Measurements from ENCODE around the gene ADAM12. TPM values are rescaled to one million over a fixed set of nuclear protein-coding genes. Genes with fewer than 3 reads are reported as not detected.

Gene ADAM12
- total RNA-seq, 1 experiment from 2014 or later = 16.8 TPM

DNA sequence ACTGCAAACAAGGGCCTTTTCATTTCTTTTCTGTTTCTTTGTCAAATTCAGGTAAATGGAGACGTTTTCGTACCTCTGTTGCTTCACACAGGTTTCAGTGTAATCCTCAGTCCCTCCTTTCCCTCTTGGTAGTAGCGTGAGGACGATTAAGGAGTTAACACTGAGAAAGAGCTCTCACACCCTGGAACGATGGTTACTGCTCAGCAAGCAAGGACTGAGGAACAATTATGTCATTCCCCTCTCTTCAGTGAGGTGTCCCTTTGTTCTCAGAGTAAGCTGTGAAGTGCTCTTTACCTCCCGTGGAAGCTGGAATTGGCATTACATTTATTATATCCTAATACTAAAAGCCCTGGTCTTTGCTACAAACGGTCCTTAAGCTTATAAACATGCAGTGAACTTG is 396.0 kb downstream of the ADAM12 start:
- no peaks in the 10 kb centered on the region for H3K4me1 ChIP-seq (replicated peaks; ENCODE audit: insufficient read depth)
- CTCF ChIA-PET = no interaction called here
- DNase-seq = no peak
- H3K36me3 ChIP-seq (ENCODE audit: low read depth) = no peaks in the 10 kb centered on the region
- H3K9me2 ChIP-seq (ENCODE audit: insufficient read depth) = no peaks in the 10 kb centered on the region
- POLR2A ChIA-PET (ENCODE audit: unreplicated experiment) = interaction anchor here (0.6 kb wide), 1 partner anchor 247 kb away, joined by 3 read pairs; no protein-coding TSS in a partner anchor
- H3K27me3 ChIP-seq (ENCODE audit: insufficient read depth, low read depth) = no peaks in the 10 kb centered on the region
- no peak for TF ChIP-seq EZH2 (IDR thresholded peaks at IDR 0.05; ENCODE audit: low read depth)
- TF ChIP-seq, protein P1, sequence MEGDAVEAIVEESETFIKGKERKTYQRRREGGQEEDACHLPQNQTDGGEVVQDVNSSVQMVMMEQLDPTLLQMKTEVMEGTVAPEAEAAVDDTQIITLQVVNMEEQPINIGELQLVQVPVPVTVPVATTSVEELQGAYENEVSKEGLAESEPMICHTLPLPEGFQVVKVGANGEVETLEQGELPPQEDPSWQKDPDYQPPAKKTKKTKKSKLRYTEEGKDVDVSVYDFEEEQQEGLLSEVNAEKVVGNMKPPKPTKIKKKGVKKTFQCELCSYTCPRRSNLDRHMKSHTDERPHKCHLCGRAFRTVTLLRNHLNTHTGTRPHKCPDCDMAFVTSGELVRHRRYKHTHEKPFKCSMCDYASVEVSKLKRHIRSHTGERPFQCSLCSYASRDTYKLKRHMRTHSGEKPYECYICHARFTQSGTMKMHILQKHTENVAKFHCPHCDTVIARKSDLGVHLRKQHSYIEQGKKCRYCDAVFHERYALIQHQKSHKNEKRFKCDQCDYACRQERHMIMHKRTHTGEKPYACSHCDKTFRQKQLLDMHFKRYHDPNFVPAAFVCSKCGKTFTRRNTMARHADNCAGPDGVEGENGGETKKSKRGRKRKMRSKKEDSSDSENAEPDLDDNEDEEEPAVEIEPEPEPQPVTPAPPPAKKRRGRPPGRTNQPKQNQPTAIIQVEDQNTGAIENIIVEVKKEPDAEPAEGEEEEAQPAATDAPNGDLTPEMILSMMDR (conservative IDR thresholded peaks at IDR 0.05) = no peak
- H3K27ac ChIP-seq = no peak overlapping the region
- no peak overlapping the region for H2AFZ ChIP-seq
- H4K20me1 ChIP-seq (ENCODE audit: insufficient read depth) = no peaks in the 10 kb centered on the region
- H3K79me2 ChIP-seq (ENCODE audit: low read depth) = no peaks in the 10 kb centered on the region
- BruUV-seq (replicated peaks) = no TSS peak
- no peak overlapping the region for H3K4me2 ChIP-seq
- no peak overlapping the region for H3K4me3 ChIP-seq
- no peaks in the 10 kb centered on the region for H3K9me3 ChIP-seq (ENCODE audit: insufficient read depth, low read depth)
- intact Hi-C loops (cut with micrococcal nuclease; ENCODE audit: unreplicated experiment) = no loop called here
- no peaks in the 10 kb centered on the region for H3F3A ChIP-seq (ENCODE audit: insufficient read depth, low read depth)

DNA sequence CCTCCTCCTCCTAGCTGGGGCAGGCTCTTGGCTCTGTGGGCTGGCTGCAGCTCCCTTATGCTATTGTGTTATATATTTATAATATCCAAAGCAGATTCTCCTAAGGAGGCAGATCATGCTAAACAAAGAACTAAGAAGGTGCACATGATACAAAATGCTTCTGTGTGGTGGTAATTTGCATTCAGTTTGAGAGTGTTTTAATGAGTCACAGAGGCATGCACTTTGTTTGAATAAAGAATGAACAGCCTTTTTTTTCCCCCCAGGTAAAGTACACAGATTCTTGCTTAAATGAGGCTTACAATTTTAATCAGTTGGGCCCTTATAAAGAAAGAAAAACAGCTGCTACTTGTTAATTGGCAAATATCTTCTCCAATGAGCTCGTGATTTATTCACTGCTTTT is 396.9 kb downstream of the ADAM12 start:
- ChIA-PET CTCF (no interaction called here), POLR2A (ENCODE audit: unreplicated experiment) (no interaction called here)
- Histone ChIP-seq H2AFZ (no peak overlapping the region), H4K20me1 (ENCODE audit: insufficient read depth) (no peaks in the 10 kb centered on the region), H3K4me2 (no peak overlapping the region), H3K4me1 (replicated peaks; ENCODE audit: insufficient read depth) (no peaks in the 10 kb centered on the region), H3K9me2 (ENCODE audit: insufficient read depth) (no peaks in the 10 kb centered on the region), H3K27me3 (ENCODE audit: insufficient read depth, low read depth) (no peaks in the 10 kb centered on the region), H3K27ac (no peak overlapping the region), H3F3A (ENCODE audit: insufficient read depth, low read depth) (no peaks in the 10 kb centered on the region), H3K79me2 (ENCODE audit: low read depth) (no peaks in the 10 kb centered on the region), H3K36me3 (ENCODE audit: low read depth) (no peaks in the 10 kb centered on the region), H3K4me3 (no peak overlapping the region), H3K9me3 (ENCODE audit: insufficient read depth, low read depth) (no peaks in the 10 kb centered on the region)
- no TSS peak for BruUV-seq (replicated peaks)
- DNase-seq = no peak
- TF ChIP-seq, protein P1 (conservative IDR thresholded peaks at IDR 0.05) = no peak
- no peak for TF ChIP-seq EZH2 (IDR thresholded peaks at IDR 0.05; ENCODE audit: low read depth)
- intact Hi-C loops (cut with micrococcal nuclease; ENCODE audit: unreplicated experiment) = no loop called here

DNA sequence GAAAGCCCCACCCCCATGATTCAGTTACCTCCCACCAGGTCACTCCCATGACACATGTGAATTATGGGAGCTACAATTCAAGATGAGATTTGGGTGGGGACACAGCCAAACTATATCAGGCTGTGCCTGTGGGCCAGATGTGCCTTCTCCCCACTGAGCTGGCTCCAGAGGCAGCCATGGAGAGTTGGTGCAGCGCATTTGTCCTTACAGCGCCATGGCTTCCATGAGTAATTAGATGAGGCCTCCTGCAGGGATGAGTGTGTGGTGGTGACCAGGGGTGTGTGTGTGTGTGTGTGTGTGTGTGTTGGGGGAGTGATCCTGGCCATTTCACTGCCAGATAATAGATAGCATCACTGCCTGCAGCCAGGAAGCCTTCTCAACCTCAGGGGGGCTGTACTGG is 397.3 kb downstream of the ADAM12 start:
- H2AFZ ChIP-seq = no peak overlapping the region
- H3K4me3 ChIP-seq = no peak overlapping the region
- ChIA-PET CTCF (no interaction called here), POLR2A (ENCODE audit: unreplicated experiment) (no interaction called here)
- DNase-seq = no peak
- no TSS peak for BruUV-seq (replicated peaks)
- TF ChIP-seq, protein P1 (conservative IDR thresholded peaks at IDR 0.05) = no peak
- no peak for TF ChIP-seq EZH2 (IDR thresholded peaks at IDR 0.05; ENCODE audit: low read depth)
- no peaks in the 10 kb centered on the region for H3K9me3 ChIP-seq (ENCODE audit: insufficient read depth, low read depth)
- no peaks in the 10 kb centered on the region for H3K4me1 ChIP-seq (replicated peaks; ENCODE audit: insufficient read depth)
- no peaks in the 10 kb centered on the region for H3F3A ChIP-seq (ENCODE audit: insufficient read depth, low read depth)
- H3K27ac ChIP-seq = no peak overlapping the region
- no peaks in the 10 kb centered on the region for H3K79me2 ChIP-seq (ENCODE audit: low read depth)
- intact Hi-C loops (cut with micrococcal nuclease; ENCODE audit: unreplicated experiment) = no loop called here
- no peaks in the 10 kb centered on the region for H4K20me1 ChIP-seq (ENCODE audit: insufficient read depth)
- no peak overlapping the region for H3K4me2 ChIP-seq
- H3K27me3 ChIP-seq (ENCODE audit: insufficient read depth, low read depth) = no peaks in the 10 kb centered on the region
- no peaks in the 10 kb centered on the region for H3K9me2 ChIP-seq (ENCODE audit: insufficient read depth)
- H3K36me3 ChIP-seq (ENCODE audit: low read depth) = no peaks in the 10 kb centered on the region
